CD4-positive, alpha-beta T cell treated with Interleukin-6 for 4 hours (primary cell): ENCODE data around the gene P3H2.
"Not testable (repeated sequence)": the region's sequence is repeated elsewhere in the genome, so short reads cannot be mapped to it uniquely, and the experiment has no call there.

ENCODE experiments used
- DNase-seq: peaks from one replicate; pipeline ENCODE4 v3.0.0-alpha.2; 2020; ENCODE audit warnings: mixed read lengths

The P3H2 gene

GRCh38 chr3:189978753-189979152 lies 141.9 kb downstream of the P3H2 start:
- DNase-seq: no peak

- no peak for DNase-seq
These were observed 143.5 kb downstream of the P3H2 start for GRCh38 chr3:189977174-189977573.

GRCh38 chr3:189975391-189975990 lies 145.2 kb downstream of the P3H2 start:
- DNase-seq: no peak

DNA sequence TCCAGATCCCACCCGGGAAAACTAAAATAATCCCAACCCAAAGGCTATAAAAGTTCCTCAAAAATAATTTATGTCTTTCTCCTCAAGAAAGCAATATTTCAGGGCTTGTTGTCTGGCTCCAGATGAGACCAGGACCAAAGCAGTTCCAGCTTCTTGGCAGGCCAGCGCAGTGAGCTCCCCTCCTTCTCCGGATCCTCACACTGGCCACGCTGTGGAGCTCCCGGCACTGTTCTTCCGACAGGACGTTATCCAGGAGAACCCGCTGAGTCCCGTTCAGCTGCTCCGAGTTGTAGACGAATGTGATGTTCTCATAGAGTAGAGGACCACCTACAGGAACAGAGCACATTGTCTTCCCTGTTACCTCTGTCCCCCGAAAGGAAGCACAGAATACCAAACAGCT lies 146.3 kb downstream of the P3H2 start:
- DNase-seq: no peak

- peak; percentile 7 for DNase-seq
These were observed 153.3 kb downstream of the P3H2 start for GRCh38 chr3:189967254-189967865.

GRCh38 chr3:189966843-189967242 lies 153.9 kb downstream of the P3H2 start:
- no peak for DNase-seq

- DNase-seq: no peak
These were observed 155.9 kb downstream of the P3H2 start for GRCh38 chr3:189964623-189965332.

GRCh38 chr3:189962466-189962865 lies 158.2 kb downstream of the P3H2 start:
- no peak for DNase-seq

DNA sequence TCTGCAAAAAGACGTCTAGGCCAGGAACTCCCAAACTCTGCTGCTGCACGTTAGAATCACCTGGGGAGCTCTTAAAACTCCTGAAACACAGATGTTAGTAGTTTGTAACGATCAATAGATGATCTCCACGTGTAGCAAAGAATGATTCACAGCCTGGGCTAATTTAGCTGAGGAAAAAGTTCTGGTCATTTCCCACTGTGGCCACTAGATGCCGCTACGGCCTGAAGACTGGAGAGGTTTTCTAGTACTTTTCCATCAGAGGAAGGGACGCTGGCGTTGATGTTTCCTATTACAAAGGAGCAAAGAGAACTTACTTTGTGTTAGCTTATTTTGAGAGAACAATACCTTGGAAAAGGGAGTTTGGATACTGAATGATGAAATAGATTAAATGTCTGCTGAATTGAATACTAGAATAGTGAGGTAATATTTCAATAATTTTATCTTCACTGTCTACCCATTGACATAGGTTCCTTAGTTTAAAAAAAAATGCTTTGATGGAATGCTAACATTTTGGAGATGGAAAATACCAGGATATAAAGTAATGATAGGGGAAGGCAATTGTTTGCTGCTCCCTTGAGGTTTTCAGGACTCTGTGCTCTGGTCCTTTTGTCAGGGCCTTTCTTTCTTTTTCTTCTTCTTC lies 159.1 kb downstream of the P3H2 start:
- DNase-seq: peak; percentile 65

- not testable (repeated sequence) for DNase-seq
These were observed 159.6 kb downstream of the P3H2 start for GRCh38 chr3:189961086-189961485.

- DNase-seq: no peak
These were observed 165.7 kb downstream of the P3H2 start for GRCh38 chr3:189954733-189955665.

GRCh38 chr3:189953551-189953950 lies 167.1 kb downstream of the P3H2 start:
- DNase-seq: no peak

- no peak for DNase-seq
These were observed 168.4 kb downstream of the P3H2 start for GRCh38 chr3:189952272-189952671.

DNA sequence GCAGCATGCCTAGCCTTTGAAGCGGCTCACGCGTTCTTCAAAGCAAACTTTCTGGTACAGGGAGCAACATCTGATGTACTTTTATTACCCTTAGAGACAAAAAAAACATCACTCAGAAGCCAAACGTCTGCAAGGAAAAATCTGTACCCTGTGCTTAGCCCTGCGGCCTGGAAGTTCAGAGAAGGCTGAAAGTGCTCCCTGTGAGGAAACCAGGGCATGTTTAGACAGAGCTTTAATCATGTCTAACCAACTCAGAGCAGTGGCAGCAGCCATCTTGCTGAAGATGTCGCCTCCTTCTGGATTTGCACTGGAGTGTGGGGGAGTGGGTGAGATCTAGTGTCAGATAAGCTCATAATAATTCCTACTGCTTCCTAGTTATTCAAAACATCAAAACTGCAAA lies 170.4 kb downstream of the P3H2 start:
- no peak for DNase-seq

DNA sequence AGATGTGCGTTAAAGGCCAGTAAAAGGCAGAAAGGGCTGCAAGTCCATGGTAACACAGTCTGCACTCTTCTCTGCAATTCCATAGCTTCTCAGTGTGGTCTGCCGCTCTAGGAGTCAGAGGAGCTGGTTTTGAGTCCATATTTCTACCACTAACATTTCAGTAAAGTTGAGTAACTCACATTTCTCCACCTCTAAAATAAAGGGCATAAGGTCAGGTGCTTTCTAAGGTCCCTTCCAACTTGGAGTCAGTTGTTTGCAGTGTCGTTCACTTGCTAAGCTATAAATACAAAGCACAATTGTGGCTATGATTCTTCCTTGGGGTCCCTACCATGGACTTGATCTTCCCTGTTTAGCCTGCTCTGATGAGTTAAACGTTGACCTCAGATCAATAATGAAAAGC lies 171.1 kb downstream of the P3H2 start:
- no peak for DNase-seq

DNA sequence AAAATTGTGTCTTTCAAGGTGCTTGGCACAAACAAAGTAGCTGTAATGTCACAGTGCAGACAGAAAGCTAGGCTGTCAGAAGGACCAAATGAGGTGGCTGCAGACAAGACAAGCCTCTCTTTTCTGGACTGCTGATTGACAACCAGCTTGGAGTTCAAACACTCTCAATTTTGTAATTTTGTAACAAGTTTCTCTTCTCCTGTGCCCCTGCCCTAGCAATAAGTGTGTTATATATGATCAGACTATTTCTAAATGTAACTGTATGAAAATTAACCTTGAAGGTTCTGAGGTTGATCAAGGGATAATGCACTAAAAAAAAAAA lies 172.0 kb downstream of the P3H2 start:
- DNase-seq: no peak

- DNase-seq: no peak
These were observed 172.6 kb downstream of the P3H2 start for GRCh38 chr3:189947948-189948723.

- DNase-seq: no peak
These were observed 173.6 kb downstream of the P3H2 start for GRCh38 chr3:189947068-189947467.

DNA sequence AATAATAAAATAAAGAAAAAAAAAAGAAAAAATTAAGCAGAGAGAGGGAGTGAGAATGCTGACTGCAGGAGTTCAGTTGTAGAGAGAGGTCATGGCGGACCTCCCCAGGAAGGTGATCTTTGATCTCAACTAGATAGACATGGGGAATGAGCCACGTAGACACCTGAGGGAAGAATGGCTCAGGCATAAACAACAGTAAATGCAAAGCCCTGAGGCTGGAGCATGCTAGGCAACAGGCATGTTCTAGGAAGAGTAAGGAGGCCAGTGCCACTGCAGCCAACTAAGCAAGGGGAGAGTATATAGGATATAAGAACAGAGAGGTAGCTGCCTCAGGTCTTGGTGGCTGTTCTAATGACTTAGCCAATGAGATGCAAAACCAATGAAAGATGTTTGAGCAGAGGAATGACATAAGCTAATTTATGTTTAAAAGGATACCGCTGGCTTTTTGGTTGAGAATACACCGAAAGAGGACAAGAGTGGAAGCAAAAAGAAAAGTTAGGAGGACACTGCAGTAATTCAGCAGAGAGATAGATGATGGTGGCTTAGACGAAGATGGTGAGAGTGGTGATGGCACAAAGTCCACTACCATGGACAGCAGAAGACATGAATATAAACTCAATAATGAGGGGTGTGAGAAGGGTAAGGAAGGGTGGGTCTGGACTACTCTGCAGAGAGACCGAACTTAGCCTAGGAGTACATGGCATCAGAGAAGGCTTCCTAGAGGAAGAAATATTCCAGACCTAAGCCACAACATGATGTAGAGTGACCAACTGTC lies 174.6 kb downstream of the P3H2 start:
- DNase-seq: no peak

GRCh38 chr3:189944285-189945145 lies 176.2 kb downstream of the P3H2 start:
- DNase-seq: no peak
